Brain microvascular endothelial cell (primary cell): ENCODE measurements around the gene FAM3D.
"Not testable (repeated sequence)": the region's sequence is repeated elsewhere in the genome, so short reads cannot be mapped to it uniquely, and the experiment has no call there.

Source experiments
- DNase-seq: peaks from one replicate; pipeline ENCODE4 v3.0.0-alpha.2; 2020
- H3K27ac ChIP-seq: fragments of 250-450 bp; sonication (Bioruptor Pico); 2 replicates; pipeline ENCODE4 v1.5.1; 2020; ENCODE audit warnings: mild to moderate bottlenecking, moderate library complexity
- H3K27me3 ChIP-seq: fragments of 250-450 bp; sonication (Bioruptor Pico); replicated peaks from 2 replicates; pipeline ENCODE4 v1.5.1; 2020; ENCODE audit warnings: mild to moderate bottlenecking
- H3K36me3 ChIP-seq: fragments of 250-450 bp; sonication (Bioruptor Pico); replicated peaks from 2 replicates; pipeline ENCODE4 v1.5.1; 2020; ENCODE audit warnings: mild to moderate bottlenecking
- H3K4me3 ChIP-seq: 2 replicates; pipeline ENCODE4 v1.5.1; 2011; ENCODE audit warnings: low read depth, mild to moderate bottlenecking, control low read depth, low read length, moderate library complexity
- in situ Hi-C: cut with HindIII; loops from 2 replicates; pipeline ENCODE4 v1.10.0; 2017; ENCODE audit warnings: low sequenced_read_pairs, low pct_ligation_motif_present
- TF ChIP-seq, protein P1 (sequence below): IDR thresholded peaks from 2 replicates; pipeline ENCODE4 v1.5.1; 2011; ENCODE audit warnings: low read depth, mild to moderate bottlenecking, moderate library complexity, low read length, control low read depth, inconsistent platforms; ENCODE audit errors: missing control alignments

FAM3D gene, protein sequence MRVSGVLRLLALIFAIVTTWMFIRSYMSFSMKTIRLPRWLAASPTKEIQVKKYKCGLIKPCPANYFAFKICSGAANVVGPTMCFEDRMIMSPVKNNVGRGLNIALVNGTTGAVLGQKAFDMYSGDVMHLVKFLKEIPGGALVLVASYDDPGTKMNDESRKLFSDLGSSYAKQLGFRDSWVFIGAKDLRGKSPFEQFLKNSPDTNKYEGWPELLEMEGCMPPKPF

DNA sequence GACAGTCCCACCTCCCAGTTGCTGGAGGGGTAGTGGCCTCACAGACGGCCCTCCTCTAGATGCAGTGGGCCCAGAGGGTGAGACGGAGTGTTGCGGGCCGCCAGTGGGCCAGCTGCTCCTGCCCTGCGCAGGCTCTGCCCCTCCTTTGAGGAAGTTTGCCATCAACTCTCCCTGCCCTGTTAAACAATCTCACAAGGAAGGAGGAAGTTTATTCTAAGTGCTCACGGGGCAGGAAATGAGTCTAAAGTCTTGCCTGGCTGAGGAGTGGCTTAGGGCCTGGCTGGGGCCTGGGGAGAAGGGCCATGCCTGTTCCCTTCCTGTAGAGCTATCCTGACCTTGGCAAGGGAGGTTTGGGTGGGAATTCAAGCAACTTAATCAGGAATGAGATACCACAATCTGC is at the start of gene FAM3D:
TSS of gene FAM3D (minus strand) at position 92 of the 400 bp plus-strand sequence. CDS start 11,211 bp downstream, outside the sequence.
- Histone ChIP-seq H3K27me3 (no peaks in the 10 kb centered on the region), H3K36me3 (no peaks in the 10 kb centered on the region), H3K4me3 (no peak within 1 kb of the TSS), H3K27ac (no peak within 1 kb of the TSS)
- DNase-seq, result no peak
- TF ChIP-seq, protein P1, sequence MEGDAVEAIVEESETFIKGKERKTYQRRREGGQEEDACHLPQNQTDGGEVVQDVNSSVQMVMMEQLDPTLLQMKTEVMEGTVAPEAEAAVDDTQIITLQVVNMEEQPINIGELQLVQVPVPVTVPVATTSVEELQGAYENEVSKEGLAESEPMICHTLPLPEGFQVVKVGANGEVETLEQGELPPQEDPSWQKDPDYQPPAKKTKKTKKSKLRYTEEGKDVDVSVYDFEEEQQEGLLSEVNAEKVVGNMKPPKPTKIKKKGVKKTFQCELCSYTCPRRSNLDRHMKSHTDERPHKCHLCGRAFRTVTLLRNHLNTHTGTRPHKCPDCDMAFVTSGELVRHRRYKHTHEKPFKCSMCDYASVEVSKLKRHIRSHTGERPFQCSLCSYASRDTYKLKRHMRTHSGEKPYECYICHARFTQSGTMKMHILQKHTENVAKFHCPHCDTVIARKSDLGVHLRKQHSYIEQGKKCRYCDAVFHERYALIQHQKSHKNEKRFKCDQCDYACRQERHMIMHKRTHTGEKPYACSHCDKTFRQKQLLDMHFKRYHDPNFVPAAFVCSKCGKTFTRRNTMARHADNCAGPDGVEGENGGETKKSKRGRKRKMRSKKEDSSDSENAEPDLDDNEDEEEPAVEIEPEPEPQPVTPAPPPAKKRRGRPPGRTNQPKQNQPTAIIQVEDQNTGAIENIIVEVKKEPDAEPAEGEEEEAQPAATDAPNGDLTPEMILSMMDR, result no peak
- in situ Hi-C loops, result no loop called here

GRCh38 chr3:58713715-58714401 is 47.3 kb upstream of the FAM3D start:
- DNase-seq, result no peak
- no peak overlapping the region for H3K4me3 ChIP-seq
- H3K36me3 ChIP-seq, result no peaks in the 10 kb centered on the region
- TF ChIP-seq, protein P1, result no peak
- in situ Hi-C loops, result no loop called here
- no peak overlapping the region for H3K27ac ChIP-seq
- no peaks in the 10 kb centered on the region for H3K27me3 ChIP-seq

DNA sequence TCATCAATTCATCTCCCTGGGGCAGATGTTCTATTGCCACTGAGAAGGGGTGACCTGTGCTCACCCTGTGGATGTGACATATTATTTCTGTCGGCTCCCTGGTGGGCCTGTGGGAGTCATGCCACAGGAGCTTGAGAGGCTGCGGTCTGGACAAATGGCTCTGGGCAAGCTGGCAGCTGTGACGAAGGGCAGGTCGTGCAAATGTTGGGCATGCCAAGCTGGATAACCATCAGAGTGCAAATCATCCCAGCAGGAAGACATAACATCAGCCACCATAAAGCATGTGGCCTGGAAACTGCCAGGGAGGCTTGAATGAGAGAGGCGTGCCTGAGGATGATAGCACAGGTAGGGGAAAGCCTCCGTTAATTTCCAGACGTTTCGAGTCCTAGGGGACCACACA is 45.3 kb upstream of the FAM3D start:
- Histone ChIP-seq H3K27me3 (no peaks in the 10 kb centered on the region), H3K36me3 (no peaks in the 10 kb centered on the region), H3K27ac (no peak overlapping the region), H3K4me3 (no peak overlapping the region)
- DNase-seq, result no peak
- in situ Hi-C loops, result no loop called here
- TF ChIP-seq, protein P1, result no peak

GRCh38 chr3:58708983-58709382 is 42.4 kb upstream of the FAM3D start:
- H3K27ac ChIP-seq, DNase-seq, H3K27me3 ChIP-seq, H3K36me3 ChIP-seq, H3K4me3 ChIP-seq, in situ Hi-C loops: not testable (repeated sequence)

GRCh38 chr3:58708116-58708791 is 41.7 kb upstream of the FAM3D start:
- no peaks in the 10 kb centered on the region for H3K27me3 ChIP-seq
- no peak overlapping the region for H3K4me3 ChIP-seq
- no peaks in the 10 kb centered on the region for H3K36me3 ChIP-seq
- DNase-seq, result no peak
- in situ Hi-C loops, result no loop called here
- no peak overlapping the region for H3K27ac ChIP-seq
- TF ChIP-seq, protein P1, result no peak

GRCh38 chr3:58707390-58707930 is 40.9 kb upstream of the FAM3D start:
- no peak for DNase-seq
- H3K4me3 ChIP-seq, result no peak overlapping the region
- TF ChIP-seq, protein P1, result no peak
- no peak overlapping the region for H3K27ac ChIP-seq
- H3K36me3 ChIP-seq, result no peaks in the 10 kb centered on the region
- H3K27me3 ChIP-seq, result no peaks in the 10 kb centered on the region
- in situ Hi-C loops, result no loop called here
